ENCODE results near the gene ATXN10.

GRCh38 chr22:45834241-45834640 is 162.6 kb downstream of the ATXN10 start:
- no peak for TF ChIP-seq CTCF (conservative IDR thresholded peaks at IDR 0.05 in 1 of 2, IDR thresholded peaks at IDR 0.05 in 1 of 2; ENCODE audit: low read depth in 1 of 2, low read length in 2 of 2)
- no peak for TF ChIP-seq EZH2 (IDR thresholded peaks at IDR 0.05; ENCODE audit: low read length, missing control alignments)

All from fibroblast of lung (primary cell).